ENCODE results near the gene CCDC116.

DNA sequence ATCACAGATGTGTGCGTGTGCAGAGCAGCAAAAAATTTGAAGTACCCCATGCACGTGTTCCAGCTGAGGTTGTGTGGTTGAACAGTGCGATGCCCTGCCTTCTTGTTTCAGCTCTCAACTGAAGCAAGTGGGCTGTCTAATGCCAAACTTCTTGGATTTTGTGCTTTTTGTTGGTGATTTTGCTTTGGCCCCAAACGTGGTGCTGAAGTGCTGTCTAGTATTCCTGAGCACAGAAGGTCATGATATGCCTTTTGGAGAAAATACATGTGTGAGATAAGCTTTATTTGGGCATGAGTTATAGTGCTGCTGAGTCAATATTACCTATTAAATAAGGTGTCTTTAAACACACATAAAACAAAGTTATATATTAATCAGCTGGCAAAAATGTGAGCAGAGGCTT lies 16.8 kb upstream of the CCDC116 start:
- TF ChIP-seq POLR2A (IDR thresholded peaks at IDR 0.05; ENCODE audit: low read depth, low read length) = no peak
- no peak for TF ChIP-seq TAF1 (IDR thresholded peaks at IDR 0.05; ENCODE audit: low read depth, low read length)
- TF ChIP-seq PAX5 (IDR thresholded peaks at IDR 0.05; ENCODE audit: insufficient read depth, low read length, severe bottlenecking) = no peak
- no peak for TF ChIP-seq POLR2AphosphoS5 (IDR thresholded peaks at IDR 0.05; ENCODE audit: low read depth, low read length)
- no peak for TF ChIP-seq POU2F2 (IDR thresholded peaks at IDR 0.05; ENCODE audit: low read depth, low read length)
